ENCODE results near the gene RHBDL3. TPM values are rescaled to one million over a fixed set of nuclear protein-coding genes. Genes with fewer than 3 reads are reported as not detected.
A peak's percentile ranks its signal among the peaks of the same experiment; 100 is the strongest.

Gene RHBDL3
- total RNA-seq, 1 experiment from 2014 or later: 13.2 TPM

GRCh38 chr17:32275060-32276042 lies 9.7 kb downstream of the RHBDL3 start (continued):
- TF ChIP-seq FOXP4 (CRISPR knock-in tag; IDR thresholded peaks at IDR 0.05) (0 out of 2 replicates have a peak, but pooled peaks have one; percentile 25), ARID4B (CRISPR knock-in tag; IDR thresholded peaks at IDR 0.05; ENCODE audit: borderline replicate concordance) (no peak), GRHL2 (CRISPR knock-in tag; IDR thresholded peaks at IDR 0.05; ENCODE audit: insufficient replicate concordance, severe bottlenecking) (no peak), ZNF671 (CRISPR knock-in tag; IDR thresholded peaks at IDR 0.05) (no peak), ZNF138 (CRISPR knock-in tag; conservative IDR thresholded peaks at IDR 0.05) (0 out of 2 replicates have a peak, but pooled peaks have one; percentile 38), NFYB (CRISPR knock-in tag; conservative IDR thresholded peaks at IDR 0.05; ENCODE audit: low read depth) (no peak), ZBTB43 (CRISPR knock-in tag; IDR thresholded peaks at IDR 0.05) (no peak), ZNF425 (CRISPR knock-in tag; conservative IDR thresholded peaks at IDR 0.05) (no peak), SMAD3 (CRISPR knock-in tag; IDR thresholded peaks at IDR 0.05; ENCODE audit: borderline replicate concordance) (no peak), JUN (CRISPR knock-in tag; IDR thresholded peaks at IDR 0.05) (no peak), MYBL2 (CRISPR knock-in tag; IDR thresholded peaks at IDR 0.05) (no peak), CREM (CRISPR knock-in tag; IDR thresholded peaks at IDR 0.05) (no peak), ZNF512 (CRISPR knock-in tag; IDR thresholded peaks at IDR 0.05; ENCODE audit: borderline replicate concordance) (no peak), USF1 (CRISPR knock-in tag; IDR thresholded peaks at IDR 0.05) (no peak), SOX15 (CRISPR knock-in tag; IDR thresholded peaks at IDR 0.05) (no peak), FOXP1 (CRISPR knock-in tag; IDR thresholded peaks at IDR 0.05; ENCODE audit: borderline replicate concordance) (no peak), ZNF121 (CRISPR knock-in tag; IDR thresholded peaks at IDR 0.05) (no peak), MXD4 (CRISPR knock-in tag; IDR thresholded peaks at IDR 0.05; ENCODE audit: borderline replicate concordance) (no peak), E2F4 (CRISPR knock-in tag; IDR thresholded peaks at IDR 0.05; ENCODE audit: borderline replicate concordance, low read depth) (no peak), NR3C1 (CRISPR knock-in tag; conservative IDR thresholded peaks at IDR 0.05; ENCODE audit: low read depth) (no peak), TEAD4 (CRISPR knock-in tag; IDR thresholded peaks at IDR 0.05) (no peak)
